B cell (primary cell): ENCODE data around the gene ZNF330.

ENCODE experiments used
- CTCF ChIP-seq: fragments of 200-600 bp; IDR thresholded peaks from one replicate; pipeline ENCODE4 v1.8.0; 2022; ENCODE audit warnings: antibody characterized with exemption, mild to moderate bottlenecking
- EZH2 ChIP-seq: IDR thresholded peaks from 2 replicates; pipeline ENCODE4 v1.6.1; 2012; ENCODE audit warnings: borderline replicate concordance, low read depth, mild to moderate bottlenecking, moderate library complexity, low read length; ENCODE audit not compliant: insufficient read depth, poor library complexity, severe bottlenecking

GRCh38 chr4:141192564-141192963, 28.1 kb upstream of the ZNF330 start:
- no peak for TF ChIP-seq CTCF
- no peak for TF ChIP-seq EZH2
